Parathyroid adenoma (tissue), 2 donors: ENCODE data around the gene CLDN15.

Experiments used
- H2AFZ ChIP-seq: fragments of 300-600 bp; sonication (generic); one replicate; pipeline ENCODE4 v1.7.0; 2017; ENCODE audit warnings: antibody characterized with exemption, mild to moderate bottlenecking
- H3K27ac ChIP-seq: fragments of 300-600 bp; sonication (generic); one replicate; pipeline ENCODE4 v1.7.0; 2017
- H3K27me3 ChIP-seq: fragments of 300-600 bp; sonication (generic); one replicate; pipeline ENCODE4 v1.7.0; 2017; ENCODE audit warnings: low read length; ENCODE audit not compliant: control insufficient read depth, insufficient read depth
- H3K36me3 ChIP-seq: fragments of 300-600 bp; sonication (generic); one replicate; pipeline ENCODE4 v1.7.0; 2017; ENCODE audit warnings: low read length; ENCODE audit not compliant: control insufficient read depth, insufficient read depth
- H3K4me1 ChIP-seq: fragments of 300-600 bp; sonication (generic); one replicate; pipeline ENCODE4 v1.7.0; 2017; ENCODE audit warnings: control low read depth
- H3K4me2 ChIP-seq: fragments of 300-600 bp; sonication (generic); one replicate; pipeline ENCODE4 v1.7.0; 2017; ENCODE audit warnings: low read length
- H3K4me3 ChIP-seq: fragments of 300-600 bp; sonication (generic); one replicate; pipeline ENCODE4 v1.7.0; 2017; ENCODE audit warnings: low read depth, low read length
- H3K79me2 ChIP-seq: fragments of 300-600 bp; sonication (generic); one replicate; pipeline ENCODE4 v1.7.0; 2017; ENCODE audit warnings: control low read depth
- H3K9ac ChIP-seq: fragments of 300-600 bp; sonication (generic); one replicate; pipeline ENCODE4 v1.7.0; 2017; ENCODE audit warnings: mild to moderate bottlenecking
- H3K9me3 ChIP-seq: fragments of 300-600 bp; sonication (generic); one replicate; pipeline ENCODE4 v1.7.0; 2017; ENCODE audit warnings: low read length; ENCODE audit not compliant: control insufficient read depth
- TF ChIP-seq, protein P1 (sequence below): fragments of 300-600 bp; sonication (generic); IDR thresholded peaks from one replicate; pipeline ENCODE4 v1.7.0; 2017; ENCODE audit warnings: antibody characterized with exemption, mild to moderate bottlenecking
- donor health status: primary hyperparathyroidism.

The CLDN15 gene

DNA sequence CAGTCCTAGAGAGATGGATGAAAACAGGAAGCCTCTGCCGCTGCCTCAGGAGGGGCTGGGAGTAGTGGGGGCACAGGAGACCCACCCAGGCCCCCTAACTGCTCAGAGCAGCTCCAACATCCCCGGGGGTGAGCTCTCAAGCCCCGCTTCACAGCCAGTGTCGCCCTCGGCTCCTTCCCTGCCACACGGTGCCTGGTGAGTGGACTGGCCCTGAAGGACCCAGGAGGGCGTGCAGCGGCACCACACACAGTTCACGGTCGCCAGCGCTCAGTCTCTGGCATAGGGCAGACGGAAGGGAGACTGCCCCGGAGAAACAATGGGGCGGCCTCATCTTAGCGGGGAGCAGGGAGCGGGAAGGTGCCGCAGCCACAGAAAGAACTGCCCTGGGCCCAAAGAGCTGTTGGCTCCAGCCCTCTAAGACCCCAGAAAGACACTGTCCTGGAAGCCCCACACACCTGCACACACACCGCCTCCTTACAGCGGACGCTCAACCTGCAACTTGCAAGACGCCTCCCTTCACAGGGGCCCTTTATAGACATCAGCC, 1.2 kb downstream of the CLDN15 start:
- no peaks in the 10 kb centered on the region for H3K27me3 ChIP-seq
- H3K4me1 ChIP-seq: peaks cover 7% of the 10 kb centered on the region
- H3K27ac ChIP-seq: no peak overlapping the region
- H3K9ac ChIP-seq: no peak overlapping the region
- H3K9me3 ChIP-seq: no peaks in the 10 kb centered on the region
- H3K4me2 ChIP-seq: no peak overlapping the region
- H3K4me3 ChIP-seq: no peak overlapping the region
- peaks cover 19% of the 10 kb centered on the region for H3K79me2 ChIP-seq
- H3K36me3 ChIP-seq: no peaks in the 10 kb centered on the region
- TF ChIP-seq, protein P1, sequence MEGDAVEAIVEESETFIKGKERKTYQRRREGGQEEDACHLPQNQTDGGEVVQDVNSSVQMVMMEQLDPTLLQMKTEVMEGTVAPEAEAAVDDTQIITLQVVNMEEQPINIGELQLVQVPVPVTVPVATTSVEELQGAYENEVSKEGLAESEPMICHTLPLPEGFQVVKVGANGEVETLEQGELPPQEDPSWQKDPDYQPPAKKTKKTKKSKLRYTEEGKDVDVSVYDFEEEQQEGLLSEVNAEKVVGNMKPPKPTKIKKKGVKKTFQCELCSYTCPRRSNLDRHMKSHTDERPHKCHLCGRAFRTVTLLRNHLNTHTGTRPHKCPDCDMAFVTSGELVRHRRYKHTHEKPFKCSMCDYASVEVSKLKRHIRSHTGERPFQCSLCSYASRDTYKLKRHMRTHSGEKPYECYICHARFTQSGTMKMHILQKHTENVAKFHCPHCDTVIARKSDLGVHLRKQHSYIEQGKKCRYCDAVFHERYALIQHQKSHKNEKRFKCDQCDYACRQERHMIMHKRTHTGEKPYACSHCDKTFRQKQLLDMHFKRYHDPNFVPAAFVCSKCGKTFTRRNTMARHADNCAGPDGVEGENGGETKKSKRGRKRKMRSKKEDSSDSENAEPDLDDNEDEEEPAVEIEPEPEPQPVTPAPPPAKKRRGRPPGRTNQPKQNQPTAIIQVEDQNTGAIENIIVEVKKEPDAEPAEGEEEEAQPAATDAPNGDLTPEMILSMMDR: no peak
- H2AFZ ChIP-seq: no peak overlapping the region

DNA sequence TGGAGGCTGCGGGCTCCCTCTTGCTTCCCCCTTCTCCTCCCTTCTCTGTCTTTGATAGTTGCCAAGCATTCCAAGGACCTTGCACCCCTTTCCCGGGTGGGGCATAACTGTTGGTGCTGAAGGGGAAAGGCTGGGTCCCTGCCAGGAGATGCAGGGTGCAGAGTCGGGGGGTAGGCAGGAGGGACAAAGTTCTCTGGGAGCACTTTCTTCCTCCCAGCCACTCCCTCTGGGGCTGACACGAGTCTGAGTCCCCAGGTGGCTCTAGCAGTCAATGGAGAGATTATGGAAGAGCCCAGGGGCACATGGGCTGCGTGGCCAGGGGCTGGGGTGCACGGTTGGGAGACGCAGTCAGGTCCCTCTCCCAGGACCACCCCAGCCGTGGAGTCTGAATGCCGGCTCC, 2.1 kb downstream of the CLDN15 start:
- no peak overlapping the region for H3K27ac ChIP-seq
- no peak overlapping the region for H3K4me2 ChIP-seq
- H3K9ac ChIP-seq: no peak overlapping the region
- H3K79me2 ChIP-seq: peaks cover 12% of the 10 kb centered on the region
- H2AFZ ChIP-seq: no peak overlapping the region
- TF ChIP-seq, protein P1: no peak
- H3K36me3 ChIP-seq: no peaks in the 10 kb centered on the region
- H3K4me1 ChIP-seq: peaks cover 7% of the 10 kb centered on the region
- H3K9me3 ChIP-seq: no peaks in the 10 kb centered on the region
- H3K27me3 ChIP-seq: no peaks in the 10 kb centered on the region
- H3K4me3 ChIP-seq: no peak overlapping the region

DNA sequence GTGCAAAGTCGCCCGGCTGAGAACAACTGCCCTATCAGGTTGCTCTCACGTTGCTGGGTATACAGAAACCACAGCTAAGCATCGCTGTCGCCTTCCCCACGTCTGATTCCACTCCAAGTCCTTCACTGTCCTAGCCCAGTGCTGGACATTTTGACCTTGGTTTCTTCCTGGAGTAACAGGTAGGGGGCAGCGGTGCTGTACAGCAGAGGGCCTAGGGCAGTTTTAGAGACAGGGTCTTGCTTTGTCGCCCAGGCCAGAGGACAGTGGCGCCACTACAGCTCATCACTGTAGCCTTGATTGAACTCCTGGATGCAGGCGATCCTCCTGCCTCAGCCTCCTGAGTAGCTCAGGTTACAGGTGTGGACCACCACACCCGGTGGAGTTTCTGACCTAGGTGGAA, 2.6 kb downstream of the CLDN15 start:
- Histone ChIP-seq H3K4me3 (no peak overlapping the region), H3K9ac (no peak overlapping the region), H3K36me3 (no peaks in the 10 kb centered on the region), H3K4me2 (no peak overlapping the region), H3K27me3 (no peaks in the 10 kb centered on the region), H2AFZ (no peak overlapping the region), H3K27ac (no peak overlapping the region), H3K9me3 (no peaks in the 10 kb centered on the region), H3K4me1 (peaks cover 7% of the 10 kb centered on the region), H3K79me2 (peaks cover 7% of the 10 kb centered on the region)
- TF ChIP-seq, protein P1: no peak

DNA sequence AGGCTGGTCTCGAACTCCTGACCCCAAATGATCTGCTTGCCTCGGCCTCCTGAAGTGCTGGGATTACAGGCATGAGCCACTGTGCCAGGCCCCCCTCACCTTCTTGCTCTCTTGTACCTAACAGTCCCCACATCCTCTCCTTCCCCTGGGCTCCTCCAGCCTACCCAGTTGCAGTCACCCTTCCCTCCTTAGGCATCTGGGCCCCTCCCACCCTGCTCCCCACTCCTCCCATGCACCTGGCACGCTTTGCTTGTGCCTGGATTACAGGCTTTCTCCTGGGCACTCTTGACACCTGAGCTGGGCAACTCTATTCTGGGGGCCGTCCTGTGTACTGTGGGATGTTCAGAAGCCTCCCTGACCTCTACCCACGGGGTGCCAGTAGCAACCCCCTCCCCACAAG, 3.0 kb downstream of the CLDN15 start:
- TF ChIP-seq, protein P1: no peak
- no peak overlapping the region for H3K4me3 ChIP-seq
- peaks cover 3% of the 10 kb centered on the region for H3K79me2 ChIP-seq
- H3K4me1 ChIP-seq: peaks cover 7% of the 10 kb centered on the region
- no peak overlapping the region for H3K27ac ChIP-seq
- no peak overlapping the region for H3K4me2 ChIP-seq
- no peaks in the 10 kb centered on the region for H3K9me3 ChIP-seq
- H3K9ac ChIP-seq: no peak overlapping the region
- H3K27me3 ChIP-seq: no peaks in the 10 kb centered on the region
- no peaks in the 10 kb centered on the region for H3K36me3 ChIP-seq
- H2AFZ ChIP-seq: no peak overlapping the region

DNA sequence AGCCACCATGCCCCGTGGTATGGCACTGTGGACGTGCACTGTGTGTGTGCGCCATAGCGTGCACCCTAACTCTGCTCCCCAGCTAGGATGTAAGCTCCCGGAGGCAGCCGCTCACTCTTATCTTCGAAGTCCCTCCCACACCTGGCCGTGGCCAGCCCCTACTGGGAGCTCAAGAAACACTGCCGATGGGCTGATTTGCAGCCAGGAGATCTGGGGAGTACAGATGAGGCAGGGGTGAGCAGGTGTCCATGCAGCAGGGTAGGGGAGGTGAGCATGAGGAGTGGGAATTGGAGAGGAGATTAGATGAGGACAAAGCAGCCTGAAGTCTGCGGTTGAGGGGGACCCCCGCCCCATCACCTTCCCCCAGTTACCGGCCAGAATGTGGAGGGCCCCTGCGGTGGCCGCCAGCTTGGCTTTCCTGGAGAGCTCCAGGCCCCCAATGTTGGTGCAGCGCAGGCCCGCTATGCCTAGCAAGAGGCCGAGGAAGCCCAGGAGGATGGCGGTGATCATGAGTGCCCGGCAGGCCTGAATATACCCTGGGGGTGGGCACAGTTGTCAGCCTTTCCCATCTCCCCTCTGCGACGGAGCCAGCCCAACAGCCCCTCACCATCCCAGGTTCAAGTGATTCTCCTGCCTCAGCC, 3.6 kb downstream of the CLDN15 start:
- no peak overlapping the region for H3K4me2 ChIP-seq
- peaks cover 7% of the 10 kb centered on the region for H3K4me1 ChIP-seq
- no peaks in the 10 kb centered on the region for H3K9me3 ChIP-seq
- H3K79me2 ChIP-seq: no peaks in the 10 kb centered on the region
- no peak overlapping the region for H3K27ac ChIP-seq
- TF ChIP-seq, protein P1: no peak
- no peak overlapping the region for H2AFZ ChIP-seq
- no peak overlapping the region for H3K9ac ChIP-seq
- no peaks in the 10 kb centered on the region for H3K36me3 ChIP-seq
- H3K4me3 ChIP-seq: no peak overlapping the region
- H3K27me3 ChIP-seq: no peaks in the 10 kb centered on the region
